IMR-90 (cell line): ENCODE data around the gene AUNIP. TPM values are rescaled to one million over a fixed set of nuclear protein-coding genes. Genes with fewer than 3 reads are reported as not detected.

ENCODE experiments used
- ATAC-seq: fragments of 200-7000 bp; cut with Tn5 transposase; 2 replicates; pipeline ENCODE4 v1.9.1; 2020; ENCODE audit warnings: low read depth, mild to moderate bottlenecking, moderate library complexity
- BruUV-seq: library from RNA; stranded (reverse); fragments of 400-500 nt; replicated peaks from 2 replicates; lab custom pipeline; 2021; lab: Mats Ljungman, UMichigan
- CTCF ChIA-PET: fragments of 300-600 bp; formaldehyde crosslinking; extraction: SDS; loops from one replicate; lab custom pipeline; 2021; ENCODE audit warnings: antibody characterized with exemption; lab: Yijun Ruan, JAX
- POLR2A ChIA-PET: fragments of 300-600 bp; sonication (Branson Sonifier 250); formaldehyde crosslinking; loops from one replicate; lab custom pipeline; 2022; ENCODE audit warnings: antibody characterized with exemption; ENCODE audit not compliant: unreplicated experiment; lab: Charles Lee
- DNase-seq: peaks from one replicate; pipeline ENCODE4 v3.0.0; 2013
- H2AFZ ChIP-seq: replicated peaks from 2 replicates; pipeline ENCODE3; 2013; ENCODE audit warnings: low read length, mild to moderate bottlenecking; ENCODE audit not compliant: poor library complexity
- H2AK5ac ChIP-seq: 2 replicates; pipeline ENCODE4 v1.6.1; 2013; ENCODE audit warnings: low read depth, low read length, inconsistent platforms
- H2AK9ac ChIP-seq: replicated peaks from 2 replicates; pipeline ENCODE3; 2013; ENCODE audit warnings: mild to moderate bottlenecking, low read depth, low read length, moderate library complexity; ENCODE audit not compliant: poor library complexity
- H2BK120ac ChIP-seq: 2 replicates; pipeline ENCODE4 v1.6.1; 2013; ENCODE audit warnings: low read depth, low read length, inconsistent platforms
- H2BK15ac ChIP-seq: 3 replicates; pipeline ENCODE4 v1.6.1; 2013; ENCODE audit warnings: low read depth, low read length, inconsistent platforms
- H2BK20ac ChIP-seq: 2 replicates; pipeline ENCODE4 v1.6.1; 2013; ENCODE audit warnings: low read depth, mild to moderate bottlenecking, inconsistent platforms, low read length, moderate library complexity
- H2BK5ac ChIP-seq: 2 replicates; pipeline ENCODE4 v1.6.1; 2013; ENCODE audit warnings: mild to moderate bottlenecking, low read depth, low read length, inconsistent platforms; ENCODE audit not compliant: poor library complexity, severe bottlenecking
- H3K14ac ChIP-seq: replicated peaks from 2 replicates; pipeline ENCODE4 v1.6.1; 2013; ENCODE audit warnings: low read depth, low read length, inconsistent platforms
- H3K18ac ChIP-seq: 2 replicates; pipeline ENCODE4 v1.6.1; 2013; ENCODE audit warnings: low read depth, low read length, control low read depth
- H3K23ac ChIP-seq: 2 replicates; pipeline ENCODE4 v1.6.1; 2013; ENCODE audit warnings: low read depth, low read length, inconsistent platforms
- H3K27ac ChIP-seq: 2 replicates; pipeline ENCODE4 v1.5.1; 2013; ENCODE audit warnings: mild to moderate bottlenecking, control low read depth, low read length; ENCODE audit not compliant: insufficient read depth
- H3K27me3 ChIP-seq: 2 replicates; pipeline ENCODE4 v1.6.1; 2013; ENCODE audit warnings: low read length; ENCODE audit not compliant: control insufficient read depth, insufficient read depth
- H3K36me3 ChIP-seq: 2 replicates; pipeline ENCODE4 v1.6.1; 2013; ENCODE audit warnings: low read length, mixed read lengths; ENCODE audit not compliant: control insufficient read depth, insufficient read depth
- H3K4ac ChIP-seq: 2 replicates; pipeline ENCODE4 v1.6.1; 2013; ENCODE audit warnings: low read depth, low read length, inconsistent platforms
- H3K4me1 ChIP-seq: 2 replicates; pipeline ENCODE4 v1.6.1; 2013; ENCODE audit warnings: low read length, mixed read lengths; ENCODE audit not compliant: control insufficient read depth, insufficient read depth
- H3K4me2 ChIP-seq: 2 replicates; pipeline ENCODE4 v1.6.1; 2013; ENCODE audit warnings: low read depth, mild to moderate bottlenecking, control low read depth, low read length, moderate library complexity
- H3K4me3 ChIP-seq: 2 replicates; pipeline ENCODE4 v1.5.1; 2013; ENCODE audit warnings: low read depth, mild to moderate bottlenecking, control low read depth, low read length, moderate library complexity; ENCODE audit not compliant: insufficient read depth
- H3K56ac ChIP-seq: 2 replicates; pipeline ENCODE4 v1.6.1; 2013; ENCODE audit warnings: low read length, inconsistent platforms; ENCODE audit not compliant: insufficient read depth; ENCODE audit errors: extremely low read depth
- H3K79me1 ChIP-seq, 2 experiments: 2 replicates each; pipeline ENCODE4 v1.6.1; 2013; ENCODE audit warnings: low read length in 2 of 2, inconsistent platforms in 1 of 2, low read depth in 1 of 2
- H3K9ac ChIP-seq: 2 replicates; pipeline ENCODE4 v1.6.1; 2013; ENCODE audit warnings: low read depth, low read length, control low read depth
- H3K9me1 ChIP-seq: 2 replicates; pipeline ENCODE4 v1.6.1; 2013; ENCODE audit warnings: low read length, inconsistent platforms; ENCODE audit not compliant: insufficient read depth
- H3K9me3 ChIP-seq: 2 replicates; pipeline ENCODE4 v1.6.1; 2013; ENCODE audit warnings: low read length; ENCODE audit not compliant: control insufficient read depth, insufficient read depth
- H4K20me1 ChIP-seq: 2 replicates; pipeline ENCODE4 v1.6.1; 2013; ENCODE audit warnings: low read length, inconsistent platforms; ENCODE audit not compliant: insufficient read depth
- H4K5ac ChIP-seq: 2 replicates; pipeline ENCODE4 v1.6.1; 2013; ENCODE audit warnings: mild to moderate bottlenecking, low read depth, low read length, control low read depth
- H4K8ac ChIP-seq, 2 experiments: 2 replicates each; pipeline ENCODE4 v1.6.1; 2013; ENCODE audit warnings: low read depth in 2 of 2, low read length in 2 of 2, control low read depth in 1 of 2, inconsistent platforms in 1 of 2
- H4K91ac ChIP-seq: 2 replicates; pipeline ENCODE4 v1.6.1; 2013; ENCODE audit warnings: low read depth, low read length, inconsistent platforms; ENCODE audit not compliant: insufficient read depth
- MAFK ChIP-seq: IDR thresholded peaks from 2 replicates; pipeline ENCODE4 v1.6.1; 2012; ENCODE audit warnings: low read depth, low read length, improper control_type of control experiment
- MAZ ChIP-seq: IDR thresholded peaks from 2 replicates; pipeline ENCODE4 v1.6.1; 2012; ENCODE audit warnings: low read depth, mild to moderate bottlenecking, low read length, improper control_type of control experiment, moderate library complexity, borderline replicate concordance
- NFE2L2 ChIP-seq: fragments of 150-350 bp; IDR thresholded peaks from 2 replicates; pipeline ENCODE4 v1.6.1; 2016; ENCODE audit warnings: low read depth, mild to moderate bottlenecking, low read length
- POLR2A ChIP-seq: IDR thresholded peaks from 2 replicates; pipeline ENCODE4 v1.6.1; 2012; ENCODE audit warnings: mild to moderate bottlenecking, low read depth, low read length
- RAD21 ChIP-seq: IDR thresholded peaks from 2 replicates; pipeline ENCODE4 v1.6.1; 2012; ENCODE audit warnings: low read length, improper control_type of control experiment
- RCOR1 ChIP-seq: IDR thresholded peaks from 2 replicates; pipeline ENCODE4 v1.6.1; 2012; ENCODE audit warnings: mild to moderate bottlenecking, low read length, improper control_type of control experiment; ENCODE audit not compliant: insufficient replicate concordance
- RFX5 ChIP-seq: IDR thresholded peaks from 2 replicates; pipeline ENCODE4 v1.8.0; 2012; ENCODE audit warnings: low read depth, mild to moderate bottlenecking, low read length, moderate library complexity
- SMC3 ChIP-seq: fragments of 150-350 bp; IDR thresholded peaks from 2 replicates; pipeline ENCODE4 v1.6.1; 2016; ENCODE audit warnings: low read depth, mild to moderate bottlenecking, antibody characterized with exemption, low read length, moderate library complexity
- USF2 ChIP-seq: fragments of 150-350 bp; IDR thresholded peaks from 2 replicates; pipeline ENCODE4 v1.6.1; 2017; ENCODE audit warnings: mild to moderate bottlenecking, antibody characterized with exemption, low read length, low read depth
- WGBS, 2 experiments: methylation state at CpG; one replicate each; pipeline versions ENCODE4 v1.1.5 to v1.1.7; 2013; ENCODE audit warnings: missing lambda C conversion rate in 2 of 2; ENCODE audit not compliant: insufficient read length in 1 of 2; ENCODE audit errors: extremely low coverage in 2 of 2; 5-methylcytosine and 5-hydroxymethylcytosine counted together
- dilution Hi-C: fragments of 300-500 bp; cut with HindIII; formaldehyde crosslinking; loops from one replicate; pipeline ENCODE4 v1.14.3; 2018; ENCODE audit warnings: low sequenced_read_pairs; ENCODE audit not compliant: unreplicated experiment
- in situ Hi-C: fragments of 300-500 bp; cut with MboI; formaldehyde crosslinking; loops from 3 replicates; pipeline ENCODE4 v1.14.3; 2019; ENCODE audit warnings: low sequenced_read_pairs, inconsistent platforms, mixed read lengths
- intact Hi-C: fragments of 100-400 bp; cut with micrococcal nuclease; formaldehyde crosslinking; loops from 2 replicates; pipeline ENCODE4 v1.10.0; 2022
- polyA plus RNA-seq, 3 experiments: library from polyadenylated mRNA; depleted of rRNA; stranded (reverse); fragments of >200 nt; gene quantifications; 2 replicates each; pipeline ENCODE4 v1.2.3, GENCODE V29; 2012; ENCODE audit warnings: low replicate concordance in 1 of 3
- total RNA-seq: library from RNA; depleted of rRNA; stranded (reverse); fragments of >200 nt; gene quantifications from 2 replicates; pipeline ENCODE4 v1.2.3, GENCODE V29; 2012

Gene AUNIP
- total and polyA plus RNA-seq, 2 of the 4 experiments (the other 2 are of a cell fraction) = 2.4 to 5.0 TPM

GRCh38 chr1:25904943-25905679, 45.9 kb upstream of the AUNIP start (continued):
- TF ChIP-seq MAZ (no peak), RFX5 (no peak), MAFK (no peak)

- Histone ChIP-seq H3K4me2 (peak overlapping the region; percentile 98), H4K5ac (no peak overlapping the region), H3K4me1 (peaks cover 5% of the 10 kb centered on the region), H3K4ac (peak overlapping the region; percentile 41; the same call in 1 of the 2 replicates), H3K18ac (no peak overlapping the region), H3K4me3 (peak overlapping the region; percentile 68), H2BK5ac (peak overlapping the region; percentile 62), H3K27me3 (no peaks in the 10 kb centered on the region), H2AFZ (no peak overlapping the region), H2BK120ac (no peak overlapping the region), H3K14ac (0 out of 2 replicates have a peak overlapping the region, but pooled peaks have one; percentile 65), H3K79me1 (peaks cover 28 to 37% of the 10 kb centered on the region in 2 experiments), H3K23ac (peak overlapping the region; percentile 69), H4K91ac (no peak overlapping the region), H2AK9ac (peak overlapping the region; percentile 46), H3K9ac (peak overlapping the region; percentile 80), H4K20me1 (peaks cover 10% of the 10 kb centered on the region; the same call in 1 of the 2 replicates), H3K27ac (peak overlapping the region; percentile 48; the same call in 1 of the 2 replicates), H3K9me1 (peaks cover 13% of the 10 kb centered on the region), H4K8ac (peak overlapping the region in 1 of 2 experiments; percentile 70; a peak in 2 of 4 replicates), H2BK20ac (no peak overlapping the region), H2BK15ac (no peak overlapping the region), H3K56ac (no peak overlapping the region), H2AK5ac (peak overlapping the region; percentile 45; the same call in 1 of the 2 replicates), H3K36me3 (peaks cover 23% of the 10 kb centered on the region), H3K9me3 (no peaks in the 10 kb centered on the region)
- DNase-seq = no peak
- POLR2A ChIA-PET = interaction anchor here (0.6 kb wide), 1 partner anchor 97 kb away, joined by 3 read pairs; no protein-coding TSS in a partner anchor
- intact Hi-C loops (no loop called here), dilution Hi-C loops (no loop called here), in situ Hi-C loops (no loop called here)
- no TSS peak for BruUV-seq
- ATAC-seq = no peak
- no CpG with 5 or more reads among the region's 3 CpGs for WGBS, 2 experiments
- CTCF ChIA-PET = interaction anchor here (0.5 to 2.7 kb wide), 4 partner anchors 8 to 56 kb away, joined by 3 to 22 read pairs (median 4); no protein-coding TSS in a partner anchor
- TF ChIP-seq RFX5 = no peak
- no peak for TF ChIP-seq NFE2L2
- no peak for TF ChIP-seq POLR2A
- TF ChIP-seq MAFK = no peak
- TF ChIP-seq SMC3 = no peak
- no peak for TF ChIP-seq RCOR1
- no peak for TF ChIP-seq RAD21
- no peak for TF ChIP-seq USF2
These were observed 44.7 kb upstream of the AUNIP start for GRCh38 chr1:25903986-25904385.
